Endothelial cell of hepatic sinusoid (primary cell): ENCODE data around the gene METTL14.

Source experiments
- in situ Hi-C: cut with HindIII; loops from 2 replicates; pipeline ENCODE4 v1.10.0; 2017; ENCODE audit warnings: low sequenced_read_pairs

METTL14 gene

DNA sequence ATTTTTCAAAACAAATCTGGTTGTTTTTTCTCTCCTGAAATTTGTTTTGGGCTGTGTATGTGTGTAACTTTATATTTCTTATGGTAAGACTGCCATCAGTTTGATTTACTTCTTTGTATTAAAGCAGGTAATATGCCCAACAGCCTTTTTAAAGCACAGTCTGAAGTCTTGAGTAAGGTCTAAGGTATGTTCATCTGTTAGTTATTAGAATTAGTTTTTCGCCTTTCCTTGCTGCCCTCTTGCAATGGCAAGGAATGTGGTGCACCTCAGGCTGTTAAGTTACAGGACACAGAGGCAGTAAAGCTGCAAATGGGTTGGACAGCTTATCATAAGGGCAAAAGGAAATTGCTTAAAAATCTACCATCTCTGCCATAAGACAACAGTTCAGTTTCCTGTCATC is 71.8 kb downstream of the METTL14 start:
- in situ Hi-C loops, result loop anchor here (5.0 kb wide), 1 partner anchor 220 kb away; no protein-coding TSS in a partner anchor

DNA sequence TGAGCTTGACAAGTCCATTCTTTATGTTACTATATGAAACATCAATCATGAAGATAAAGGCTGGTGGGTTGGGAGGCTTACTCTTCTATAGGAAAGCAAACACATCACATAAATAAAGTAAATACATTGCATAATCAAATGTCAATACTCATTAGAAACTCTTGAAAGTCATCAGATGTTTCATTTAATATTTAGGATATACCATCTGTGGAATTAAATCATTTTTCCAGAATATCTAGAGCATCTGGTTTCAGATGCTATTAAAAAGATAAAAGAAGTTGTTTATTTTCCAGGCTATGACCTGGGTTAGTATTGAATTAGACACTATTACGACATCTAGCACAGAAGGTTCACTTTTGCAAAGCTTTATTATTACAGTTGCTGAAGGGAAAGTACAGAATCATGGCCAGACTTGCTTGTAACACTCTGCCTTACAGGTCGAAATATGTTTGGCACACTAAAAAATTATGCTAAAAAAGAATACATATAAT is 72.6 kb downstream of the METTL14 start:
- in situ Hi-C loops, result loop anchor here (5.0 kb wide), 1 partner anchor 219 kb away; no protein-coding TSS in a partner anchor

DNA sequence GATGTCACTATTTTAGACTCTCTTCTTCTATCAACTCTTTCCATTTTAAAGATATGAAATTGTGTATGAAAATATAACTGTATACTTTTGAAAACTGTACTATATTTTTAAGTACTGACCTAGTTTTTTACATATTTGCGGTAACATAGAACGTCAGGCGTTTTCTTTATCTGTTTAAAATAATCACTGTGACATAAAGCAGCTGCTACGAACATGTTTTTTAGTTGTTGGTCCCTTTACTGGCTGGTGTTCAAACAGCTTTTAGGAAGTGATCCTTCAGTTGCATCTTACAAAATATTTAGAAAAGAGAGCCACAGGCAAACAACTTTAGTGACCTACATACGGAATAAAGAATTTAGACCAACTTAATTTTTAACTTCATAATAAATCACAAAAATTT is 73.1 kb downstream of the METTL14 start:
- in situ Hi-C loops, result loop anchor here (5.0 kb wide), 1 partner anchor 219 kb away; no protein-coding TSS in a partner anchor

DNA sequence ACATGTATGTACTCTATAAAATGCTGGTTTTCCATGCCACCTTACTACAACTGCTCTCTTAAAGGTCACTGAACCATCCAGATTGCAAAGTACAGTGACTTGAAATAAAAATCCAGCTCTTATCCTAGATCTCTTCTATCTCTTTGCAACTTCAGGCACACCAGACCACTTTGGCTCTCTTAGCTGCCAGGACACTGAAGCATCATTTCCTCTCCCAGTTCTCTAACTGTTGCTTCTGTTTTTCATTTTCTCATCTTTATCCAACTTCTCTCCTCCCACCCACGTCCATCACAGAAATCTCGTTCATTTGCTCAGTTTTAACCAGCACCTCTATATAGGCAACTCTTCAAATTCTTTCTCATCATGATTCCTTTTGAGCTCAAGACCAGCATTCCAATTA is 74.3 kb downstream of the METTL14 start:
- in situ Hi-C loops, result loop anchor here (5.0 kb wide), 1 partner anchor 218 kb away; no protein-coding TSS in a partner anchor

DNA sequence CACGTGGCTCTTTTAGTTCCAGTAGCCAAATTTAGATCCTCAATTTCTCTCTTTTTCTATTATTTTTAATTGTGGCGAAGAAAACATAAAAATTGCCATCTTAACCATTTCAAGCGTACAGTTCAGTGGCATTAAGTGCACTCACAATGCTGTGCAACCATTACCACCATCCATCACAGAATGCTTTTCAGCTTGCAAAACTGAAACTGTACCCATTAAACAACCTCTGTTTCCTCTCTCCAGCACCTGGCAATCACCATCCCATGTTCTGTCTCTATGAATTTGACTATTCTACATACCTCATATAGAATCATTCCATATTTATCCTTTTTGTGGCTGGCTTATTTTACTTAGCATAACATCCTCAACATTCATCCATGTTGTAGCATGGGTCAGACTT is 74.9 kb downstream of the METTL14 start:
- in situ Hi-C loops, result no loop called here

DNA sequence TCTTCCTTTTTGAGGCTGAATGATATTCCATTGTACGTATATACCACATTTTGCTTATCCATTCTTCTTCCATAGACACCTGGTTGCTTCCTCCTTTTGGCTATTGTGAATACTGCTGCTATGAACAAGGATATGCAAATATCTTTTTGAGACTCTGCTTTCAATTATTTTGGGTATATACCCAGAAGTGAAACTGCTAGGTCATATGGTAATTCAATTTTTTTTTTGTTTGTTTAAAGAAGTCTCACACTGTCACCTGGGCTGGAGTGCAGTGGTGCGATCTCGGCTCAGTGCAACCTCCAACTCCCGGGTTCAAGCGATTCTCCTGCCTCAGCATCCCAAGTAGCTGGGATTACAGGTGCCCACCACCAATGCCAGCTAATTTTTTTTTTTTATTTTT is 75.3 kb downstream of the METTL14 start:
- in situ Hi-C loops, result no loop called here

DNA sequence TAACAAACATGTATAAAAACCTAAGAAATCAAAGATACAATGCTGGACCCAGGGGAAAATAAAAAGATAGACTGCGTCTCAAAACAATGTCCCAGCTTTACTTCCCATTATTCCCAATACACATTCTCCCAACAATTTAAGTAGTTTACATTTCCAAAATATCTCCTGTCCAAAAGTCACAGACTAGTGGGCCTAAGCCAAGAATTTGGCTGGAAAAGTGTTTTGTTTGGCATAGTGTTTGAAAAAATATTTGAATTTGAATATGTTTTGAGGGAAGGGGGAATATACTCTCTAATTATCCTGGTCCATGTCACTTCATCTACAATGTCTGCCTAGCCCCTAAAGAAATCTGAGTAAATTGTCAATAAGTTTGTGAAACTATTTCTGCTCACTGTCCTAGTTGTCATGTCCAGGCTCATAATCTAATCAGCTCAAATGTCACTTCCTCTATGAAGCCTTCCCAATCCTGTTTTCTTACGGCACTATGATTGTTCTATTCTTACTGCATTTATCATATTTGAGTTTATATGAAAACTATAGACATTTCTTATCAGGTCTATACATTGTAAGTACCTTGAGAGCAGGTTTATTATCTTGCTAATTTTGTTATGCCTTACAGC is 76.3 kb downstream of the METTL14 start:
- in situ Hi-C loops, result no loop called here

DNA sequence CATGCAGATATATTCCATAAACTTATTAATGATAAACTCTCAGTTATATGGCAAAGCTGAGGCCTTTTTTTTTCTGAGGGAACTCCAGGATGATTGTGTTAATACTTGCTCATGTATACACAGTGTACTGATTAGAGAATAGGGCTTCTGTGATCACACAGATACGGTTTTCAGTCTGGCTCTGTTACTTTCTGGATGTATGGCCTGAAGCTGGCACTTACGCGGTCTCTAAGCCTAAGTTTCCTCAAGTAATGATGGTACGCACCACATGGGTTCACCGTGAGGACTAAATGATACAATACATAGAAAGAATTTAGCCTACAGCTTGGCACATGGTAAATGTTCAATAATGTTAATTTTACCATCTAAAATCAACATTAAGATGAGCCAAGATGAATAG is 77.0 kb downstream of the METTL14 start:
- in situ Hi-C loops, result no loop called here

DNA sequence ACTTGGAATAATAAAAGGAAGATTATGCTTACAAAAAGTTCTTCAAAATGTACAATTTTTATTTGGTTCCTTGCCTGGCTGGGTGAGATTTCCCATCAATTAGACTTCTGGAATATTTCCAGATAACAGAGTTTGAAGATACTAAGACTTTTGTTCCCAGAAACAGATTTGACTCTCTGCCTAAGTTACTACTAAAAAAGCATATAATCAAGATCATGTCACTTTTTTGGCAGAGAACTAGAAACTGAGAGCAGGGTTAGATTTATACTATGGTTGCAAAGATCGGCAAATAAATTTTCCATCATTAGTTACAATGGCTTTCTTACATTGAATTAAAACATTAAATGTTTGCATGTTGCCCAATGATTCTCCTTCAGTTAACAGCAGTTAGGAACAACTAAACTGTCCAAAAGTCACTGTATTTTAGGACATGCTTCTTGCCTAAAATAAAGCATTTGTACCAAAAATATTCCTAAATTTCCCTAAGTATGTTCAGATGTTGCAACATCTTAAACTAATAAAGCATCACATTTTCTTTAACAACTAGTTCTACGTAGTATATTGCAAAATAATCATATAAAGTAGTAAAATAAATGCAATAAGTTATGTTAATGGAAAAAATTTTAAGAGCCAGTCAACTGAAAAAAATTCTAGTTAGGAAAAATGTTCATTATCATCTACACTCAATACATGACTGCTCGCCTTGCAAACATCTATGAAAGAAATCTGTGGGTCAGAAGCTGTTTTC is 77.7 kb downstream of the METTL14 start:
- in situ Hi-C loops, result no loop called here
